DMS114 treated with DMSO at 0.1 percent for 48 hours (cell line): ENCODE measurements around the gene CRIP2.

ENCODE experiments used
- DNase-seq: peaks from one replicate; lab custom pipeline; 2025; ENCODE audit not compliant: unreplicated experiment; lab: John Stamatoyannopoulos, UW

Gene CRIP2

DNA sequence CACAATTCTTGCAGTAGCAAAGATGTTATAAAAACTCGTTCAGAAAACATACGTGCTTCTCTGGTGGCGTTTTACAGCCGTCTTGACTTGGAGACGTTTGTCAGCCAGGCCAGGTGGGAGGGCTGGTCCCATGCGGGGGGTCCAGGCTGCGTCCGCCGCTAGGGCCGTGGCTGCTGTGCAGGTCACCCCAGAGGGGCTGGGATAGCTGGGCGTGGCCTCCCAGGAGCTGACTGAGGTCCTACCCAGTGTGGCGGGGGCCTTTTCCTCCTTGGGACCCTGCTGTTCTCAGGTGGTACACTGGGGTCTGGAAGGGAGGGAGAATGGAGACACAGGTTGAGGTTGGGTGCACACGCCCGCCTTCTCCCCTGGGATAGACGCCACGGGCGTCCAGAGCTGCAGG is 29.8 kb upstream of the CRIP2 start:
- no peak for DNase-seq

DNA sequence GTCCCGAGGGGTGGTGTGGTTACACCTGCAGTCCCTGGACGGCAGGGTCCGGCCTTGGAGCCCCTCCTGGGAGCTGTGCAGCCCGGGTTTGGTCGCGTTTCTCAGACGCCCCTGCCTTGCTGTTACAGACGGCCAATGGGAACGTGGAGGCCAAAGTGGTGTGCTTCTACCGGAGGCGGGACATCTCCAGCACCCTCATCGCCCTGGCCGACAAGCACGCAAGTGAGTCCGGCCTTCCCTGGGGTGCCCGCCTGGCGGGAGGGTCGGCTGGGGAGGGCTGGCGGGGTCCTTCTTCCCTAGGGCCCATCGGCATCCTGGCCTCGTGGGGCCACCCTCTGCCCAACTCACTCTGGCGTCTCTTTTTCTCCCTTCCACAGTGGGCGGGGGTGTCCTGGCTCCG is 29.3 kb upstream of the CRIP2 start:
- DNase-seq, result no peak

DNA sequence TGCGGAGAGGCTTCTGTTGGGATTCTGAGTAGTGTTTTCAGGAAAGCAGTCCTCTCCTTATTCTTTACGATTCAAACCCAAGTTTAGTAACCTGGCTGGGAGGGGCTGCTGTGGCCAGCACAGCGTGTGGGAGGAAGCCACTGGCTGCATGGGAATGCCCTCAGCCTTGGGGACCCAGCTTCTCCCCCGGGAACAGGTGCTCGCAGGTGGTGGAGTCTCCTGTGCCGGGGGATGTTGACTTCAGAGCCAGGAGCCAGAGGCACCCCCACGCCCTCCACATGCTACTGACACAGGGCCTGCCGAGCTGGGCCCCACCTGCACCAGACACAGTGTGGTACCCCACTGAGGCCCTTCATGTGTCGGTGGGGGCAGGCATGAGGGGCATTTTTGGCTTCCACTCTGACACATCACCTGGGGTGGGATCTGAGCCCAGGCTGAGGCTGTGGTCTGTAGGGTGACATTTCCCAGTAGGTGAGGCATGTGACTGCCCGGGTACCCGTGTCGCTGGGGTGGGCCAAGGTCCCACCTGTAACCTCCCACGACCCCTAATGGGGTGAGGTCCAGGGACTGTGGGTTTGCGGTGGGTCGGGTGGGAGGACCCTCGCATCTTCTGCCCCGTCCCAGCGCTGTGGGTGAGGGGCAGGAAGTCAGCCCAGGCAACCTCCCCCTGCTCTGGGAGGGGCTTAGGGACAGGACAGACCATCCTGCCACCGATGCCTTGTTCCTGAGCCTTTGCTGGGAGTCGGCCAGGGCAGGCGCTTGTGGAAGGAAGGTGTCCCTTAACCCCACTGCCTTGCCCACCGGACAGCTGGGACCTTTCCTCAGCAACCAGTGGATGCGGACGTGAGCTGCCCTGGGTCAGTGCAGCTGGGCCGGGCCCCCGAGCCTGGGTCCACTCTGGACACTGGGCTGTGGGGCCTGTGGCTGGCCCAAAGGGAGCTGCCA is 28.4 kb upstream of the CRIP2 start:
- no peak for DNase-seq

DNA sequence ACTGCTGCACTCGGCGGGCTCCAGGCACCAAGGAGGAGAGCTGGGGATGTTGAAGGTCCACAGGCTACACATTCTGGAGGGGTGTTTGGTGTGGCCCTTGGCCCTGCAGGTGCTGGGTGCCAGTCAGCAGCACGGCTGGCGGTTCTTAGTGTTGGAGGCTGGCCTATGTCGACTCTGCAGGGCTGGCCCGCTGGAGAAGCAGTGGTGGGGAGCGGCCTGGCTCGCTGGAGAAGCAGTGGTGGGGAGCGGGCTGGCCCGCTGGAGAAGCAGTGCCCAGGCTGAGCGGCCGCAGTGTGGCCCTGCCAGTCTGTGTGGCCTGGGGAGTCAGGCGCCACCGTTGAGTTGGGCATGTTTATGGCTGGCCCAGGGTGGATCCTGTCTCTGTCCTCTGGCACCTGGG is 27.6 kb upstream of the CRIP2 start:
- DNase-seq, result no peak

DNA sequence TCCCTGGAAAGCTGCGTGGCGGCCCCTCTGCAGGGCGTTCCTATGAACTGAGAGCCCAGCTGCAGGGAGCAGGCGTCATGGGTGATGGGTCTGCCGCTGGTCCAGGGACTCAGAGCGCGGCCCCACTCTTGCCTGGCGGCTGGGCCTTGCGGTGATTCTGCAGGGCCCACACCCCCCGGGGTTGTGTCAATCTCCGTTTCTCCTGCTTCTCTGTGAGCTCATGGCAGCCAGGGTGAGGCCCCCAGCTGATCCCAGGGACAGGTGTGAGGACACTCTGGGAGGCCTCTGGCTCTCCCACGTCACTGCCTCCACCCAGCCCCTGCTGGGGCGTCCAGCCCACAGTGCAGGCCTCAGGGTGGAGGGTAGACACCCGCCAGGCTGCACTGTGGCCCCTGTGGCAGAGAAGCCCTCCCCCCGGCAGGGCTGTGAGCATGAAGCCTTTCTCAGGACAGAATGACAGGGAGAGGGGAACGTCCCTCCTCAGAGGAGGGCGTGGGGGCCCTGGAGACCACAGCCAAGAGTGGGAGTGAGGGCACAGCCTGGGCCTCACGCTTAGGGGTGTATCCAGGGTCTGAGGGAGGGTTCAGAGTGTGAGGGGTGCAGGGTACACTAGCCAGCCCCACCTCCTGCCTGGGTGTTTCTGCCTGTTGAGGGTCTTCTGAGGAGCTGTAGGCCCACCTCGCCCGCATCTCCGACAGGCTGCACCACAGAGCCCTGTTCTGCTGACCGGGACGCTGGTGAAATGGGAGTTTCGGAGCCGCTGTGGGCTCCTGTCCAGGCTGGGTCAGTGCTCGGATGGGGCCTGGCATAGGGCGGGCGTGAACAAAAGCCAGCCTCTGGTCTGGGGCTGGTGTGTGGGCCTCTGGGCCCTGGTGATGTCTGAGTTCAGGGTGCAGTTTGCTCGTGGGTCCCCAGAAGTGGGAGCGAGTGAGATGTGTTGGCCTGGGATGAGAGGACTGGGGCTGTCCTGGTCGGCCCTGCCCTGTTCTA is 26.7 kb upstream of the CRIP2 start:
- no peak for DNase-seq

DNA sequence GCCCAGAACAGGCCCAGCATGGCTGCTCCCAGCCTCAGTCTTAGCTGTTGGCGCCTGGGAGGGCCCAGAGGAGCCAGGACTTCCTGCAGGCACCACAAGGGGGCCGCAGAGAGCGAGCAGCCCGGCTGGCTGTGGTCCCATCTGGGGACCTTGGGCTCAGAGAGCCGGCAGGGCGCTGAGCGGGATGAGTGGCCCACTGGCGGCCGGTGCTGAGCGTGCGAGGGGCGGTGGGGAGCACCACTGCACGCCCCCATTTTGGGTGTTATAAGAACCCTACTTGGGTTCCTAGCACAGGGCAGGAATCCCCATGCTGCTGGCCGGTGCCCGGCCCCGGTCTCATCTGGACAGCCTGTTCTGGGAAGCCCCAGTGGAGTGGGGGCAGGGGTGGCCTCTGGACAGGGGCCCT is 25.9 kb upstream of the CRIP2 start:
- no peak for DNase-seq

DNA sequence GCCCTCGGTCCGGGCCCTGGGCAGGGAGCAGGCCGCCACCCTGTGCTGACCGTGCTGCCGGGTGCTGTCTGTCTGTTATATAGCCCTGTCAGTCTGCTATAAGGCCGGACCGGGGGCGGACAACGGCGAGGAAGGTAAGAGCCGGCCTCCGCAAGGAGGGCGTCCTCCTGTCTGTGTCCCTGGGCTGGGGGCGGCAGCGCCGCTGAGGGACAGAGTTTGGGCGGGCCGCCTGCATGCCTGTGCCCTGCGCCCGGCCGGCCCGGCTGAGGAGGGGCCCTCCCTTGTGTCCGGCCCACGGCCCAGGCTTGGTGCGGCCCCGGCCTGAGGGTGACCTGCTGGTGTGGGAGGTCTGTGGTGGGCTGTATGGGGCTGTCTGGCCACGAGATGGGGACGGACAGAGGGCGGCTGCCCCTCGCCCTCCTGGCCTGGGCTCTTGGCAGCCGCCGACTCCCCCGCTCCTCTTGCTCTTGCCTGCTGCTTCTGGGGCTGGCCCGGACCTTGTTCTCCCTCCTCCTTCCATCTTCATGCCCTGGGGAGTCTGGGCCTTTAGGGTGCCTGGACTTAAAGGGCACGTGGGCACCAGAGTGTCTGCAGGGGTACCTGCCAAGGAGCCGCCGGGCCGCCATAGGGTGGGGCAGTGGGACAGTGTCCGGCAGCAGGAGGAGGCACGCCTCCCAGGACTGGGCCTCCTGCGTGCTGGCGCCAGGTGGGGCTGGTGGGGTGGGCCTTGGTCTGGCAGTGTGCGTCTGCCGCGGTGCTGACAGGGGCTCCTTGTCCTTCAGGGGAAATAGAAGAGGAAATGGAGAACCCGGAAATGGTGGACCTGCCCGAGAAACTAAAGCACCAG is 25.1 kb upstream of the CRIP2 start:
- DNase-seq, result no peak

DNA sequence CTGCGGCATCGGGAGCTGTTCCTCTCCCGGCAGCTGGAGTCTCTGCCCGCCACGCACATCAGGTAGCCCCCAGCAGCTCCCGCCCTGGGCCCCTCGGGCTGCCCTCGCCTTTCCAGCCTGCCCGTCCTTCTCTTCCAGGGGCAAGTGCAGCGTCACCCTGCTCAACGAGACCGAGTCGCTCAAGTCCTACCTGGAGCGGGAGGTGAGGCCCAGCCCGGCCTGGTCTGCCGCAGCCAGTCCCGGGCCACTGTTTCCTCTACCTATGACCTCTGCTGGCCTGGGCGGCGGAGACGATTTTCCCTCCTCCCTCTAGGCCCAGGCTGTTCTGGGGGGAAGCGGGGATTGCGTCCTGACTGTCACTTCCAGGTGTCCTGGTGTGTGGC is 24.5 kb upstream of the CRIP2 start:
- DNase-seq, result no peak

DNA sequence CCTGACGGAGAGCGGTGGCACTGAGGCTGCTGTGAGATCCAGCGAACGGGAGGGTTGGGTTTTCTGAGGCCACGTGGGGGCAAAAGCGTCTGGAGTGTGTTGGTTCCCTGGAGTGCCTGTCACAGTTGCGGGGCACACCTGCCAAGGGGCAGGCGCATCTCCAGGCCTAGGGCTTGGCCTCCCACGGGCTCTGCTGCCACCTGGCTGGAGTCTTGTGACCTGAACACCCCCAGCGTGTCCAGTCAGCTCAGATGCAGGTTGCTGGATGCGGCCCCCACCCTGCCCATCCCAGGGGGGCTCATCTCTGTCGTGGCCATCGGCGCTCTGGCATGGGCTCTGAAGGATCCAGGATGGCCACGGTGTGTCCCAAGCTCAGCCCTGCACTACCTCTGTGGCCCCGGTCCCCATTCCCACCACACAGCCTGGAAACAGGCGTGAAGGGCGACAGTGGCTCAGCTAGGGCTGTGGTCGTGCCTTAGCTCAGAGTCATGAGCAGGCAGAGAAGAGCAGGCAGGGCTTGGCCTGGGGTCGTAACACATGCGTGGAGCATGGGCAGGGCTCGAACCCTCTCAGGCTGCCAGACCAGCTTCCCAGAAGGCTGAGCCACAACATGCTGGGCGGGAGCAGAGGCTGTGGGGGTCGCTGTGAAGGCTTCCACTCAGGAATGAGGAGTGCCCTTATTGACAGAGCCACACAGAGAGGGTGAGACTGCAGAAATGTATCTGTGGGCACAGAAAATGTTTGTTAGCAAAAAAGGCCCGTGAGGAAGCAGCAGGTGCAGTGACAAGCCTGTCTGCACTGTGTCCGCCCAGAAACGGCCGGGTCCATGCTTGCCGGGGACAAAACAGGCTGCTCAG is 23.5 kb upstream of the CRIP2 start:
- DNase-seq, result no peak

DNA sequence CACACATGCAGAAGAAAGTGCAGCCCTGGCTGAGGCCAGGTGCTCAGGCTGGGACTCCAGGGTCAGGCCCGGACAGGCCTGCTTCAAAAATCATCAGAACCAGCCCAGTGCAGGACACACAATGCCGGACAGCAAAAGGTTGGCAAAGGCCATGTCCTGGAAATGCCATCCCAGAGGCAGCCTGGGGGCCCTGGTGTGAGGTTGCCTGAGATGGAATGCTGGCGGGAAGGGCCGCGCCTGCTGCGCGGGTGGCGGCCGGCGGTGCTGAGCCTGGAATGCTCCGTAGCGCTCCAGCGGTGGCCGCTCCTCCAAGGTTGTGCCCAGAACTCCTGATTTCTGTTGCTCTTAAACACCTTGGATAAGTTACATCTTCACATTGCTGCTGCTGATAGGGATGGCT is 21.7 kb upstream of the CRIP2 start:
- no peak for DNase-seq

DNA sequence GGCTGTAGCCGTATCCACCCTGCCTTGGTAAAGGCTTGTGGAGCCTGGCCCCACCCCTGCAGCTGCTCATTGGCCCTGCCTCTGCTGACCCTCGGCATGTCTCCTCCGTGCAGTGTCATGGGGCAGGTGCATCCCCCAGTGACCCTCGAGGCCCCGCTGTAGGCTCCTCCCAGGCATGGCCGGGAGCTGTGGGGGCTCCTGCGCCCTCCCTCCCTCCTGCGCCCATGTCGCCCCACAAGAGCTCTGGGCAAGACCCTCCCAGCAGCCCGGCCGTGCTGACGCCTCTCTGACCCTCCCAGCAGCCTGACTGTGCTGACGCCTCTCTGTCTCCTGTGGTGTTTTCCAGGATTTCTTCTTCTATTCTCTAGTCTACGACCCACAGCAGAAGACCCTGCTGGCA is 20.8 kb upstream of the CRIP2 start:
- no peak for DNase-seq

DNA sequence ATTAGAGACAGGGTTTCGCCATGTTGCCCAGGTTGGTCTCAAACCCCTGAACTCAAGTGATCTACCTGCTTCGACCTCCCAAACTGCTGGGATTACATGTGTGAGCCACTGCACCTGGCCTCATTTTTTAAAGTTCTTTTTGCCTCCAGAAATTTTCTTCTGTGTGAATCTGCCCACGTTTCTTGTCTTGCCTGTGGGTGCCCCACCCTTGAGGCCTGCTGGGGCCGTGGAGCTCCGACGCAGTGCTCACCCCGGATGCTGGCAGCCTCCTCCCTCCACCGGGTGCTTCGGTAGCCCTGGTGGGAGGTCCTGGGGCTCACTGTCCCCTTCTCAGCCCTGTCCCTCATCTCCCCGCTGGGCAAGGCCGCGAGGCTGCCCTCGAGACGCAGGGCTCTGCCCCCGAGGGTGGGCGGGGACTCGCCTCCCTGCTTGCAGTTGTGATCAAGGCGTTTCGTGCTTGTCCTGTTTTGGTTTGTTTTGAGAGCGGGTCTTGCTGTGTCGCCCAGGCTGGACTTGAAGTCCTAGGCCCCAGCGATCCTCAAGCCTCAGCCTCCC is 19.5 kb upstream of the CRIP2 start:
- no peak for DNase-seq

DNA sequence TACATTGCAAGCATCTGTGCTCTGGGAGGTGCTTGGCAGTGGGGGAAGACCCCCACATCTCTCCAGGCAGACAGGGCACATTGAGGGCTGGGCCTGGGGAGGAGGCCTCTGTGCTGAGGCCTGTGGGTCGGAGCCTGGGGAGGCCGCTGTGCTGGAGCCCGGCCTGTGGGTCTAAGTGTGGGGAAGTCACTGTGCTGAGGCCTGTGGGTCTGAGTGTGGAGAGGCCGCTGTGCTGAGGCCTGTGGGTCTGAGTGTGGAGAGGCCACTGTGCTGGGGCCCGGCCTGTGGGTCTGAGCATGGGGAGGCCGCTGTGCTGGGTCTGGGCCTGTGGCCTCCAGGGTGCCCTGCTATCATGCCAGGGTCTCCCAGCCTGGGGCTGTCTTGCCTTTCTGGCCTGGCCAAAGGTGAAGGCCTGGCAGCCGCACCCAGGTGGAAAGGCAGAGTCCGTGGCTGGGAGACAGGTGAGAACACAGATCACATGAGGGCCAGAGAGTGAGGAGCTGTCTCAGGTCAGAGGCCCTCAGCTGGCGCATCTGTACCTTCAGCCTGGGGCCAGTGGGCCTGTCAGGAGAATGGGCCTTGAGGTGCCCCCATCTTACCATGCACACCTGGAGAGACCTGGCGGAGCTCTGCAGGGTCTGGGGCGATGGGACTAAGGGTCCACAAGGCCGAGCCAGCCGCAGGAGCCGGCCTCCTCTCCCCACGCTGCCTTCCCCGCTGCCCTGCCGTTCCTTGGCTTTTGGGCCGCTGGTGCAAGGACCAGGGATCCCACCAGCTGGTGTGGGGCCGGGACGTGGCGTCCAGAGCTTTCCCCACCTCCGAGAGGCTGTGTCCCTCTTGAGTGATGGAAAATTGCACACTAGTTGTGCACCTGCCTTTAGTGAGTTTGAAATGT is 18.6 kb upstream of the CRIP2 start:
- no peak for DNase-seq

DNA sequence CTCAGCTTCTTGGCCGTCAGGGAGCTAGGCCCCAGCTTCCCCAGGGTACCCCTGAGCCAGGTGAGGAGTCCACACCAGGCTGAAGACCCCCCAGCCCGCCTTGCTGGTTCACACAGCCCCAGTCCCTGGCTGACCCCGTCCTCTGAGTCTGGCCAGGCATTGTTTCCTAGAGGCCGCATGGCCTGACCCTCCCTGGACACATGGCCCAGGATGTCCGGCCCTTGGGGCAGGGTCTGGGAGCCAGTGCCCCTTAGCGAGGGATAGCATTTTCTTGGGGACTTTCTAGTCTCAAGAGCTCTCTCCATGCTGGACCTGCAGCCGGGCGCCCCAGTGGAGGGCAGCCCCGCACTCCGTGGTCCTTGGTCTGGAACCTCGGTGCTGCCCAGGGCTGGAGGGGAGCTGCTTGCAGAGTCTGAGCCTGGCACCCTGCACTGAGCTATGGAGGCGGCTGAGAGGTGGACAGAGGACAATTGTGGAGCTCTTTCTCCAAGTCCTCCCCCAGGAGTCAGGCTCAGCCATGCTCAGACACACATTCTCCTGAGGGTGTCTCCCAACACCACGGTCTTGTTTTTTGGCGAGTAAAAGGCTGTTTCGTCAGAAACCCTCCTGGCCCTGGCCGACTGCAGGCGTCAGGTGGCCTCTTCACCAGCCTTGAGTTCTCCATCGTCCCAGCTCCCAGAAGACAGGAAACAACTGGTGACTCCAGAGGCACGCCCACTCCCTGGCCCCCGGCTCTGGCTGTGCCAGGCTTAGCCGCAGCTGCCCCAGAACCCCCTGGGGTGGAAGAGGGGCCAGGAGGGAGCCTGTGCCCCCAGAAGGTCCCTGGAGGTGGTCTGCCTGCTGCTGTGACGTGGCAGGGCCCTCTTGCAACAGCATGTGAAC is 17.6 kb upstream of the CRIP2 start:
- no peak for DNase-seq

DNA sequence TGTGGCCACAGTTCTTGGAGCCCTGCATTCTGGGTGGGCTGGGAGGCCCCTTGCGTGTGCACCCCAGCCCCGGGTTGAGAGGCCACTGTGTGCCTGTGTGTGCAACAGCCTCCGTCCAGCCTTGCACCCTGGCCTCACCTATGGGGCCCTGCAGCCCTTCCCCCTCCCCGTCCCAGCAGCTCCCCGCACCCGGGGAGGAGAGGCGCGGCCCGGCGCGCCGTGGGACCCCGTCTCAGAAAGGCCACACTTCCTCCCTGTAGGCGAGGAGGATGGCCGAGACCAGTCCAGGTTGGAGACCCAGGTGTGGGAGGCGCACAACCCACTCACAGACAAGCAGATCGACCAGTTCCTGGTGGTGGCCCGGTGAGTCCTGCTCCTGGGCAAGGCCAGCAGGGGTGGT is 16.6 kb upstream of the CRIP2 start:
- no peak for DNase-seq

DNA sequence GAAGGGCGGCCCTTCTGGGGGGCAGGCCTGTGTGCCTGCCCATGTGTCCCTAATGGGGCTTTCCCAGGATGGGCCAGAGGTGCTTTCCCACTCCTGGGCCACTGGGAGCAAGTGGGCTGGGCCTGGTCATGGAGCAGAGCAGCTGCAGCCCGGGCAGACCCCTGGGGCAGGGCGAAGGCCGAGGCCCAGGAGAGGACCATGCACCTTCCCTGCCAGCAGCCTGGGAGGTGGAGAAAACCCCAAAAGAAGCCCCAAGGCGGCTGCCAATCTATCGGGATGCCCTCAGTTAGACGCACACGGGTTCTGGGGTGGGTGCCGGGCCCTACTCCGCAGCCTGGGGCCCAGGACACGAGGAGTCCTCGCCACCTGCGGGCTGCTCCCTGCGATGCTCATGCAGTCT is 16.1 kb upstream of the CRIP2 start:
- no peak for DNase-seq

DNA sequence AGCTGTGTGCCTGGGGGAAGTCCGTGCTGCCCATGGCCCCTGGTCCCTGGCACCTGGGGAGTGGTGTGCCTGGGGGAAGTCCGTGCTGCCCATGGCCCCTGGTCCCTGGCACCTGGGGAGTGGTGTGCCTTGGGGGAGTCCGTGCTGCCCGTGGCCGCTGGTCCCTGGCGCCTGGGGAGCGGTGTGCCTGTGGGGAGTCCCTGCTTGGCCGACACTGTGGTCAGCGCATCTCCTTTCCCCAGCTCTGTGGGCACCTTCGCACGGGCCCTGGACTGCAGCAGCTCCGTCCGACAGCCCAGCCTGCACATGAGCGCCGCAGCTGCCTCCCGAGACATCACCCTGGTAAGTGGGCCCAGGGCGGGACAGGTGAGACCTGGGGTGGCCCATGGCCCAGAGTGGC is 14.5 kb upstream of the CRIP2 start:
- DNase-seq, result no peak

DNA sequence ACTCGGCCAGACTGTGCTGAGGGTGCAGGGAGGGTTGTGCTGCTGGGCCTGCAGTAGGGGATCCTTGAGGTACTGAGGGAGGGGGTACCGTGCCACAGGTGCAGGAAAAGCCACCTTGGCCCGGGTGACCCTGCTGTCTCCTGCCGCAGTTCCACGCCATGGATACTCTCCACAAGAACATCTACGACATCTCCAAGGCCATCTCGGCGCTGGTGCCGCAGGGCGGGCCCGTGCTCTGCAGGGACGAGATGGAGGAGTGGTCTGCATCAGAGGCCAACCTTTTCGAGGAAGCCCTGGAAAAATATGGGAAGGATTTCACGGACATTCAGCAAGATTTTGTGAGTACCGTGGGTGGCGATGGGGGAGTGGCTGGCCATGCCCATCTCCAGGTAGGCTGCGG is 14.0 kb upstream of the CRIP2 start:
- DNase-seq, result no peak
